Measurements from ENCODE around the gene HNRNPH1. TPM values are rescaled to one million over a fixed set of nuclear protein-coding genes. Genes with fewer than 3 reads are reported as not detected.
"Not testable (repeated sequence)": the region's sequence is repeated elsewhere in the genome, so short reads cannot be mapped to it uniquely, and the experiment has no call there.

HNRNPH1 gene
- total RNA-seq, 1 donor from 2014 or later: 1,210 TPM

- Mint-ChIP-seq H3K4me1 (no peaks in the 10 kb centered on the region), H3K27ac (no peak overlapping the region), H3K36me3 (ENCODE audit: low read depth) (no peaks in the 10 kb centered on the region), H3K9me3 (no peaks in the 10 kb centered on the region), H3K27me3 (peaks cover 2% of the 10 kb centered on the region), H3K4me3 (no peak overlapping the region)
- no peak for TF ChIP-seq CTCF (IDR thresholded peaks at IDR 0.05)
- no peak for DNase-seq
- ATAC-seq (ENCODE audit: low read depth): no peak
- intact Hi-C loops (cut with micrococcal nuclease): no loop called here
- POLR2A ChIA-PET: no interaction called here
- CTCF ChIA-PET: no interaction called here
Measured at GRCh38 chr5:179648410-179648809, 24.9 kb upstream of the HNRNPH1 start.

GRCh38 chr5:179644766-179645165, 21.3 kb upstream of the HNRNPH1 start:
- POLR2A ChIA-PET, CTCF ChIA-PET: not testable (repeated sequence)

GRCh38 chr5:179643141-179643920, 19.9 kb upstream of the HNRNPH1 start:
- H3K4me1 Mint-ChIP-seq; intact Hi-C loops (cut with micrococcal nuclease); POLR2A ChIA-PET; H3K27me3 Mint-ChIP-seq; CTCF ChIA-PET; DNase-seq; H3K4me3 Mint-ChIP-seq; H3K9me3 Mint-ChIP-seq; H3K27ac Mint-ChIP-seq; H3K36me3 Mint-ChIP-seq (ENCODE audit: low read depth); ATAC-seq (ENCODE audit: low read depth): not testable (repeated sequence)

More at GRCh38 chr5:179644766-179645165, 21.3 kb upstream of the HNRNPH1 start:
- H3K9me3 Mint-ChIP-seq; H3K27me3 Mint-ChIP-seq; ATAC-seq (ENCODE audit: low read depth); intact Hi-C loops (cut with micrococcal nuclease); H3K4me3 Mint-ChIP-seq; H3K4me1 Mint-ChIP-seq; DNase-seq; H3K36me3 Mint-ChIP-seq (ENCODE audit: low read depth); H3K27ac Mint-ChIP-seq: not testable (repeated sequence)

GRCh38 chr5:179642626-179643025, 19.2 kb upstream of the HNRNPH1 start:
- CTCF ChIA-PET; H3K36me3 Mint-ChIP-seq (ENCODE audit: low read depth); ATAC-seq (ENCODE audit: low read depth); H3K27me3 Mint-ChIP-seq; intact Hi-C loops (cut with micrococcal nuclease); H3K9me3 Mint-ChIP-seq; H3K4me3 Mint-ChIP-seq; H3K27ac Mint-ChIP-seq; DNase-seq; H3K4me1 Mint-ChIP-seq; POLR2A ChIA-PET: not testable (repeated sequence)

GRCh38 chr5:179641745-179642144, 18.3 kb upstream of the HNRNPH1 start:
- H3K9me3 Mint-ChIP-seq; H3K4me3 Mint-ChIP-seq; POLR2A ChIA-PET; intact Hi-C loops (cut with micrococcal nuclease); ATAC-seq (ENCODE audit: low read depth); H3K4me1 Mint-ChIP-seq; CTCF ChIA-PET; H3K27ac Mint-ChIP-seq; DNase-seq; H3K36me3 Mint-ChIP-seq (ENCODE audit: low read depth); H3K27me3 Mint-ChIP-seq: not testable (repeated sequence)

GRCh38 chr5:179639296-179639695, 15.8 kb upstream of the HNRNPH1 start:
- CTCF ChIA-PET; H3K4me3 Mint-ChIP-seq; H3K36me3 Mint-ChIP-seq (ENCODE audit: low read depth); H3K27ac Mint-ChIP-seq; H3K4me1 Mint-ChIP-seq; DNase-seq; POLR2A ChIA-PET; H3K9me3 Mint-ChIP-seq; H3K27me3 Mint-ChIP-seq; ATAC-seq (ENCODE audit: low read depth): not testable (repeated sequence)
- intact Hi-C loops (cut with micrococcal nuclease): loop anchor here (2.0 kb wide), 1 partner anchor 20 kb away; no protein-coding TSS in a partner anchor

- DNase-seq: not testable (repeated sequence)
Measured at GRCh38 chr5:179634370-179635172, 11.1 kb upstream of the HNRNPH1 start.

GRCh38 chr5:179633501-179634369, 10.3 kb upstream of the HNRNPH1 start:
- POLR2A ChIA-PET: interaction anchor here (0.7 to 1.2 kb wide), 2 partner anchors 10 to 16 kb away, joined by 6 to 15 read pairs; partner anchors contain the start of gene HNRNPH1
- H3K9me3 Mint-ChIP-seq; H3K4me1 Mint-ChIP-seq; H3K36me3 Mint-ChIP-seq (ENCODE audit: low read depth); intact Hi-C loops (cut with micrococcal nuclease); H3K4me3 Mint-ChIP-seq; DNase-seq; H3K27ac Mint-ChIP-seq; H3K27me3 Mint-ChIP-seq: not testable (repeated sequence)
- ATAC-seq (ENCODE audit: low read depth): peak; percentile 75
- CTCF ChIA-PET: interaction anchor here (1.8 kb wide), 1 partner anchor 11 kb away, joined by 9 read pairs; the partner anchor contains the start of gene HNRNPH1

More at GRCh38 chr5:179634370-179635172, 11.1 kb upstream of the HNRNPH1 start:
- POLR2A ChIA-PET; H3K36me3 Mint-ChIP-seq (ENCODE audit: low read depth); H3K4me1 Mint-ChIP-seq; H3K27me3 Mint-ChIP-seq; H3K9me3 Mint-ChIP-seq; H3K4me3 Mint-ChIP-seq; CTCF ChIA-PET; intact Hi-C loops (cut with micrococcal nuclease); H3K27ac Mint-ChIP-seq: not testable (repeated sequence)
- ATAC-seq (ENCODE audit: low read depth): peak; percentile 96

Data from activated B cell treated with CpG ODN at 0.5 μM for 24 hours (primary cell).